Hepatocyte (in vitro differentiated cells): ENCODE data around the gene STT3B.

Experiments used
- EZH2 ChIP-seq: fragments of 200-600 bp; sonication (generic); IDR thresholded peaks from 2 replicates; pipeline ENCODE4 v1.6.1; 2016; ENCODE audit warnings: antibody characterized with exemption, mild to moderate bottlenecking, borderline replicate concordance
- TF ChIP-seq, protein P1 (sequence below): fragments of 200-600 bp; sonication (generic); IDR thresholded peaks from 2 replicates; pipeline ENCODE4 v1.5.1; 2016; ENCODE audit warnings: antibody characterized with exemption, mild to moderate bottlenecking; ENCODE audit not compliant: poor library complexity

DNA sequence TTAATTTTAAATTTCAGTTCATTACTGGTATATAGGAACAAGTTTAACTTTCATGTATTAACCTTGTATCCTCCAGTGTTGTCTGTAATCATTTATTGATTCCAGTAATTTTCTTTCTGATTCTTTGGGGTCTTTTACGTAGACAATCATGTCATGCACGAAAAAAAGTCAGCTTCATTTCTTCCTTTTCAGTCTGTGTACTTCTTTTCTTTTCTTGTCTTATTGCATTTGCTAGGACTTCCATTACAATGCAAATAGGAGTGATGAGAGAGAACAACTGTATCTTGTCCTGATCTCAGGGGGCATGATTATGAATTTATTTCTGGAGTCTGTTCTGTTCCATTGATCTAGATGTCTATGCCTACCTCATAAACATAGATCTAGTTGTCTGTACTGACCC is 56.5 kb downstream of the STT3B start:
- TF ChIP-seq, protein P1, sequence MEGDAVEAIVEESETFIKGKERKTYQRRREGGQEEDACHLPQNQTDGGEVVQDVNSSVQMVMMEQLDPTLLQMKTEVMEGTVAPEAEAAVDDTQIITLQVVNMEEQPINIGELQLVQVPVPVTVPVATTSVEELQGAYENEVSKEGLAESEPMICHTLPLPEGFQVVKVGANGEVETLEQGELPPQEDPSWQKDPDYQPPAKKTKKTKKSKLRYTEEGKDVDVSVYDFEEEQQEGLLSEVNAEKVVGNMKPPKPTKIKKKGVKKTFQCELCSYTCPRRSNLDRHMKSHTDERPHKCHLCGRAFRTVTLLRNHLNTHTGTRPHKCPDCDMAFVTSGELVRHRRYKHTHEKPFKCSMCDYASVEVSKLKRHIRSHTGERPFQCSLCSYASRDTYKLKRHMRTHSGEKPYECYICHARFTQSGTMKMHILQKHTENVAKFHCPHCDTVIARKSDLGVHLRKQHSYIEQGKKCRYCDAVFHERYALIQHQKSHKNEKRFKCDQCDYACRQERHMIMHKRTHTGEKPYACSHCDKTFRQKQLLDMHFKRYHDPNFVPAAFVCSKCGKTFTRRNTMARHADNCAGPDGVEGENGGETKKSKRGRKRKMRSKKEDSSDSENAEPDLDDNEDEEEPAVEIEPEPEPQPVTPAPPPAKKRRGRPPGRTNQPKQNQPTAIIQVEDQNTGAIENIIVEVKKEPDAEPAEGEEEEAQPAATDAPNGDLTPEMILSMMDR: no peak
- no peak for TF ChIP-seq EZH2
